Natural killer cell (primary cell): ENCODE results near the gene UBE4B. TPM values are rescaled to one million over a fixed set of nuclear protein-coding genes. Genes with fewer than 3 reads are reported as not detected.
"Not testable (repeated sequence)": the region's sequence is repeated elsewhere in the genome, so short reads cannot be mapped to it uniquely, and the experiment has no call there.

Experiments used
- ATAC-seq, 3 donors: fragments of 150-1000 bp in 2 of 3; fragments of 200-7000 bp in 1 of 3; cut with Tn5 transposase; 1 replicate in 1 of 3; 2 replicates in 2 of 3; pipeline ENCODE4 v1.10.0; 2021; ENCODE audit warnings: mild to moderate bottlenecking in 2 of 3, moderate library complexity in 2 of 3
- DNase-seq, 2 donors: peaks; one replicate each; pipeline versions ENCODE4 v3.0.0 to v3.0.0-alpha.2; 2013 to 2021; ENCODE audit warnings: mixed read lengths in 1 of 2
- H3K27ac ChIP-seq: one replicate; pipeline ENCODE4 v1.5.1; 2013; ENCODE audit warnings: mild to moderate bottlenecking, low read length
- H3K27me3 ChIP-seq: one replicate; pipeline ENCODE4 v1.6.1; 2013; ENCODE audit warnings: low read length; ENCODE audit not compliant: control insufficient read depth, insufficient read depth
- H3K36me3 ChIP-seq: one replicate; pipeline ENCODE4 v1.6.1; 2013; ENCODE audit warnings: low read length; ENCODE audit not compliant: control insufficient read depth, insufficient read depth
- H3K4me1 ChIP-seq: one replicate; pipeline ENCODE4 v1.6.1; 2013; ENCODE audit warnings: low read length; ENCODE audit not compliant: control insufficient read depth, insufficient read depth
- H3K4me3 ChIP-seq: one replicate; pipeline ENCODE4 v1.5.1; 2013; ENCODE audit warnings: low read length
- H3K9me3 ChIP-seq: one replicate; pipeline ENCODE4 v1.6.1; 2013; ENCODE audit warnings: low read length; ENCODE audit not compliant: control insufficient read depth, insufficient read depth
- H3K27ac Mint-ChIP-seq, 2 donors: one replicate each; pipeline ENCODE4 v1.8.0; 2022; ENCODE audit warnings: mild to moderate bottlenecking in 2 of 2, mixed read lengths in 2 of 2, moderate library complexity in 1 of 2
- H3K27me3 Mint-ChIP-seq, 2 donors: one replicate each; pipeline ENCODE4 v1.8.0; 2022; ENCODE audit warnings: low read depth in 2 of 2, mixed read lengths in 2 of 2
- H3K36me3 Mint-ChIP-seq: one replicate; pipeline ENCODE4 v1.8.0; 2022; ENCODE audit warnings: mixed read lengths
- H3K4me1 Mint-ChIP-seq, 2 donors: one replicate each; pipeline ENCODE4 v1.8.0; 2022; ENCODE audit warnings: mixed read lengths in 2 of 2
- H3K4me3 Mint-ChIP-seq: one replicate; pipeline ENCODE4 v1.8.0; 2022; ENCODE audit warnings: mild to moderate bottlenecking, moderate library complexity, mixed read lengths
- H3K9me3 Mint-ChIP-seq, 2 donors: one replicate each; pipeline ENCODE4 v1.8.0; 2022; ENCODE audit warnings: mixed read lengths in 2 of 2
- CTCF ChIP-seq: fragments of 200-600 bp; IDR thresholded peaks from one replicate; pipeline ENCODE4 v1.8.0; 2022; ENCODE audit warnings: antibody characterized with exemption
- WGBS: methylation state at CpG from one replicate; pipeline ENCODE4 v1.1.7; 2013; ENCODE audit warnings: missing lambda C conversion rate; ENCODE audit not compliant: insufficient coverage; 5-methylcytosine and 5-hydroxymethylcytosine counted together
- intact Hi-C: fragments of 100-400 bp; cut with micrococcal nuclease; formaldehyde crosslinking; loops from one replicate; pipeline ENCODE4 v1.14.2; 2022
- total RNA-seq, 4 donors: library from RNA; stranded (reverse); fragments of 120-200 nt in 1 of 4; gene quantifications; one replicate each; pipeline versions ENCODE4 v1.2.3 to v1.2.4, GENCODE V29; 2013 to 2022

Gene UBE4B
- total RNA-seq, 3 donors from 2014 or later (not counting 1 experiment from before 2014, with no cell fraction given), result 37.0 to 48.0 (median 41.4) TPM

GRCh38 chr1:10022656-10023055 is 10.1 kb upstream of the UBE4B start:
- 95% methylated on average over 7 of the region's 7 CpGs for WGBS
- Mint-ChIP-seq H3K9me3 (no peaks in the 10 kb centered on the region), H3K27me3 (peaks cover 0 to 3% of the 10 kb centered on the region in 2 donors), H3K4me1 (no peaks in the 10 kb centered on the region), H3K36me3 (no peaks in the 10 kb centered on the region), H3K27ac (no peak overlapping the region), H3K4me3 (no peak overlapping the region)
- DNase-seq, result no peak
- no peaks in the 10 kb centered on the region for H3K27me3 ChIP-seq
- H3K4me1 ChIP-seq, result no peaks in the 10 kb centered on the region
- intact Hi-C loops, result no loop called here
- H3K9me3 ChIP-seq, result no peaks in the 10 kb centered on the region
- no peaks in the 10 kb centered on the region for H3K36me3 ChIP-seq
- ATAC-seq, result no peak
- no peak for TF ChIP-seq CTCF
- H3K27ac ChIP-seq, result no peak overlapping the region
- no peak overlapping the region for H3K4me3 ChIP-seq

GRCh38 chr1:10025354-10025753 is 7.4 kb upstream of the UBE4B start:
- Mint-ChIP-seq H3K27ac (no peak overlapping the region), H3K4me1 (no peaks in the 10 kb centered on the region), H3K27me3 (peaks cover 0 to 3% of the 10 kb centered on the region in 2 donors), H3K9me3 (no peaks in the 10 kb centered on the region), H3K36me3 (no peaks in the 10 kb centered on the region), H3K4me3 (no peak overlapping the region)
- H3K36me3 ChIP-seq, result no peaks in the 10 kb centered on the region
- no peak overlapping the region for H3K4me3 ChIP-seq
- DNase-seq, result no peak
- 100% methylated on average over 1 of the region's 2 CpGs for WGBS
- no peaks in the 10 kb centered on the region for H3K27me3 ChIP-seq
- intact Hi-C loops, result no loop called here
- H3K4me1 ChIP-seq, result no peaks in the 10 kb centered on the region
- no peak for TF ChIP-seq CTCF
- no peak for ATAC-seq
- H3K9me3 ChIP-seq, result no peaks in the 10 kb centered on the region
- H3K27ac ChIP-seq, result no peak overlapping the region

GRCh38 chr1:10027027-10027426 is 5.7 kb upstream of the UBE4B start:
- H3K36me3 Mint-ChIP-seq, result no peaks in the 10 kb centered on the region
- Histone ChIP-seq H3K4me3 (no peak overlapping the region), H3K27me3 (no peaks in the 10 kb centered on the region), H3K36me3 (no peaks in the 10 kb centered on the region), H3K27ac (no peak overlapping the region), H3K9me3 (no peaks in the 10 kb centered on the region), H3K4me1 (peaks cover under 1% of the 10 kb centered on the region)
- H3K4me1 Mint-ChIP-seq, result peaks cover 1% of the 10 kb centered on the region in 2 donors
- no peak overlapping the region for H3K27ac Mint-ChIP-seq
- DNase-seq (no peak), ATAC-seq (no peak)
- intact Hi-C loops, result no loop called here
- no peaks in the 10 kb centered on the region for H3K9me3 Mint-ChIP-seq
- no peak for TF ChIP-seq CTCF
- peaks cover 0 to 3% of the 10 kb centered on the region in 2 donors for H3K27me3 Mint-ChIP-seq
- no peak overlapping the region for H3K4me3 Mint-ChIP-seq

- H3K36me3 Mint-ChIP-seq, H3K27ac ChIP-seq, H3K36me3 ChIP-seq, H3K27ac Mint-ChIP-seq, H3K4me3 ChIP-seq, H3K9me3 Mint-ChIP-seq, intact Hi-C loops, ATAC-seq, H3K4me3 Mint-ChIP-seq, DNase-seq, H3K27me3 Mint-ChIP-seq, H3K9me3 ChIP-seq, H3K27me3 ChIP-seq: not testable (repeated sequence)
- 92% methylated on average over 24 of the region's 24 CpGs for WGBS
- peaks cover 17% of the 10 kb centered on the region in 2 donors for H3K4me1 Mint-ChIP-seq
- peaks cover 11% of the 10 kb centered on the region for H3K4me1 ChIP-seq
Observed at GRCh38 chr1:10028956-10029500, 3.7 kb upstream of the UBE4B start.
